COR-L47 (cell line): ENCODE data around the gene HELT.

ENCODE experiments used
- DNase-seq: peaks from one replicate; lab custom pipeline; 2025; lab: John Stamatoyannopoulos, UW

Gene HELT

DNA sequence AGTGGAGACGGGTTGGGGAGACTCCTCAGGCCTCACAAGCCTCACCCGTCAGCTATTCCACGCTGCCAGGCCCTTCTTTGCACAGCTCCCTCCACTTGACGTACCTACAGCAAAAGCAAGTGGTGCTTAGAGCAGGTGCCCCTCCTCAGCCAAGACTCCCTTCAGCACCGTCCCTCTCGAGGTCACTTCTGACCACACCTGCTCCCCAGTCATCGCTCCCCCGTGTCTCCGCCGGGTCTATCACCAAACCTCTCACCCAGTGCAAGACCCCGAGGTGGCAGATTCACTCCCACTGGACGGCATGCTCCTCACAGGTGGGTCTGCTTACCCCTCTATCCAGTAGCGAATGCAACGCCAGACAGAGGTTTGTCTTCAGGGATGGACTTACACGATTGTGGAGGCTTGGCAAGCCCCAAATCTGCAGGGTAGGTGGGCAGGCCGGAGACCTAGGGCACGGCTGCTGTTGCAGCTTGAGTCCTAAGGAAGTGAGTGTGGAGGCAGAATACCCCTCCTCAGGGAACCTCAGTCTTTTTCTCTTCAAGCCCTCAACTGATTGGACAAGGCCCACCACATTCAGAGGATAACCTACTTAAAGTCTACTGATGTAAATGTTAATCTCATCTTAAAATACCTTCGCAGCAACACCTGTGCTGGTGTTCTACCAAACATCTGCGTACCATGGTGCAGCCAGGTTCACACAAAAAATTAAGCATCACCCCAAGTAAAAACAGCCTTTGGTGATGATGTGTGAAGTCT lies 14.5 kb upstream of the HELT start:
- DNase-seq = no peak

DNA sequence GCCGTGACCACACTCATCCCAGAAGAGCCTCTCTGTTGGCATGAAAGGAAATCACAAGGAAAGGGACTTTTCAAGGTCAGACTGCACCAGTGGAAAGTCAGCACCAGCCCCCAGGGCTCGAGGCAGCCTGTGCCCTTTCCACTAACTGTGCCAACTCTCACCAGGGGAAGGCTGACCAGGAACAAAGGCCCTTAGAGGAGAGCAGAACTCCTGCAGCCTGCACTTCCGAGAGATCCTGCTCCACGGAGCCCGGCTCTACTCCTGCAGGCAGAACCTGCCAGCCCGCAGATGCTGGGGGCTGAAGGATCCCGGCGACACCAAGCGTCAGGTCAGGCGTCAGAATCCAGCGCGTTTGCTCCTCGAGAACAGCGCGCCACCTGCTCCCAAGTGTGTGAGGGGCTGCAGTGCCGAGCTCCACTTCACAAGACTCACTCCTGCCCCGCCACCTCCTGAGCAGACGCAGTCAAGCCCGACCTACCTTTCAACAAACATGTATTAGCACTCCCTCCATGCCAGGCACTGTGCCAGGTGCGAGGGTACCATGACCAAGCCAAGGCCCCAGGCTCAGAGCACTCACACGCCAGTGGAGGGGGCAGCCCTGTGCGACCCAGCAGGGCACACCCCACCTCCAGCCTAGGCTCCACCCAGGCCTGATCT lies 13.6 kb upstream of the HELT start:
- peak; percentile 72 for DNase-seq

DNA sequence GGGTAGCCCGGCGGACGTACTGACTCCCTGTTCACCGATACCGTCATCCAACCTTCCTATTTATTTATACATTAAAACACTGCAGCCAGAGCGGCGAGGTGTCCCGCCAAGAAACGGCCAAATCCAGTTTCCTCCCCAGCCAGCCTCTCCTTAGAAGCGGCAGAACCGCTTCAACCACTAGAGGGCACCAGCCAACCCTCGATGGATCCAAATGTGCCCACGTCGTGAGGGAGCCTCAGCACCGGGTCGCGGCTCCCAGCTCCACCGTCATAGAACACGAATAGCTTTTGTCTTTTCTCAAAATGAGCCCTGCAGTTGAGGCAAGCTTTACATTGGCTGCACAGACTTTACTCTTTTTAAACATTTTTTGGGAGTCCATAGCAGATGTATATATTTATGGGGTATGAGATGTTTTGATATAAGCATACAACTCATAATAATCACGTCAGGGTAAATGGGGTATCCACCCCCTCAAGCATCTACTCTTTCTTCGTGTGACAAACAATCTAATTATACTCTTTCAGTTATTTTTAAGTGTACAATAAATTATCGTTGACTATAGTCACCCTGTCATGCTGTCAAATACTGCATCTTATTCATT lies 13.0 kb upstream of the HELT start:
- DNase-seq = peak; percentile 74

DNA sequence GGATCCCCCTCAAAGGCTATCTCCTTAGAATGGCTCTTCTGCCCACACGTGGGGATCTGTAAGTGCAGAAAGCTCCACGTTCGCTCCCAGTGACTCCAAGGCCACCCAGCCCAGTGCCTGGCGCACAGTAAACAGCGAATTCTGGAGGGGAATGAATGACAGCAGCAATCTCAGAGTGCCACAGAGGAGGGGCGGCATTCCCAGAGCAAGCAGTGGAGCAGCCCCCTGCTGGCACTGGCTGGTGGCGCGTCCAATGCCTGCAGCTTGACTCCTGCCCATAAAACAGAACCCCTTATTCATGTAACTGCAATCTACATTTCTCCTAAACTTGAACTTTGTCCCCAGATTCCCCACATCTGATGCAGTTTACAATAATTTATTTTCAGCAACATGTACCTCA lies 6.9 kb upstream of the HELT start:
- DNase-seq = no peak

DNA sequence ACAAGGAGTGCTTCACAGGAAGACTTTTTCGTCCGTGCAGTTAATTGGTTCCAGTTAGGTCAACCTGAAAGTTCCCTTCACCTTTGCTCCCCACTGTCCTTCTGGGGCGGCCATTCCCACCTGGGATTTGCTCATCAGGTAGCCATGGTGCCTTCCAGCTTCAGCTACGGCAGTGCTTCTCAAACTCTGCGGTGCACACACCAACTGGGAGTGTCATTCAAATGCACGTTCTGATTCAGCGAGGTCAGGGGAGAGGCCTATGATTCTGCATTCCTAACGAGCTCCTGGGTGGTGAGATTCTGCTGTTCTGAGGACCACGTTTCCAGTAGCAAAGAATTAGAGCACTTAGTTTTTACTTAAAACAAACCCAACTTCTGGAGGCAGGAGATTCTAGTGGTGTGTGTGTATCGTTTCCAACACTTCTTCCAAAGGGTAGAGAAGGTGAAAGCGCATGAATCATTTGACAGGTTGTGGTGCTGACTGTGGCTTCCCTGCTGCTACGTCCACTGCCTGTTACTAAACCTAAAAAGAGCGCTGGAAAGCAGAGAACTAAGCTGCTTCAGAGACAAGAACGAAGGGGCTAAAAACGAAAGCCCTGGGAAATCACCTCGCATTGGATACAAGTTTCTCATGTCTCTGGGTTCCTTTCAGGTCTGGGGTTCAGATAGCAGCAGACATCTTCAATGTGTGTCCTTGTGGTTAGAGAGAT lies 4.7 kb upstream of the HELT start:
- DNase-seq = no peak

DNA sequence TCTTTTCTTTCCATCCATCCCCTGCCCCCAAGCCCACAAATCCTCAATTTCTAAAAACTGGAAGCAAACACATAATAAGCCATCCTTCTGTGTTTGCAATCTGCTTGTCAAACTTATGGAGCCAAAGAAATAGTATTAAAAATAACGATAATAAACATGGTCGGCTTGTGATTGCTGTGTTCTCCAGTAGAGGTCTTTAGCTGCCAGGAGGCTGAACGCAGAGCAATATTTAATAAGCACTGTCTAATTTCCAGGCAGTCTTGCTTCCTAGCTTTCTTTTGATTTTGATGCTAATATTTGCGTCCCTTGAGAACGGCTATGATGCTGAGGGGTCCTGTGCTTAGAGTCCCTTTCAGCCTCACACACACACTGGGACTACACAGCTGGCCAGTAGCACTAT lies 3.2 kb upstream of the HELT start:
- no peak for DNase-seq

DNA sequence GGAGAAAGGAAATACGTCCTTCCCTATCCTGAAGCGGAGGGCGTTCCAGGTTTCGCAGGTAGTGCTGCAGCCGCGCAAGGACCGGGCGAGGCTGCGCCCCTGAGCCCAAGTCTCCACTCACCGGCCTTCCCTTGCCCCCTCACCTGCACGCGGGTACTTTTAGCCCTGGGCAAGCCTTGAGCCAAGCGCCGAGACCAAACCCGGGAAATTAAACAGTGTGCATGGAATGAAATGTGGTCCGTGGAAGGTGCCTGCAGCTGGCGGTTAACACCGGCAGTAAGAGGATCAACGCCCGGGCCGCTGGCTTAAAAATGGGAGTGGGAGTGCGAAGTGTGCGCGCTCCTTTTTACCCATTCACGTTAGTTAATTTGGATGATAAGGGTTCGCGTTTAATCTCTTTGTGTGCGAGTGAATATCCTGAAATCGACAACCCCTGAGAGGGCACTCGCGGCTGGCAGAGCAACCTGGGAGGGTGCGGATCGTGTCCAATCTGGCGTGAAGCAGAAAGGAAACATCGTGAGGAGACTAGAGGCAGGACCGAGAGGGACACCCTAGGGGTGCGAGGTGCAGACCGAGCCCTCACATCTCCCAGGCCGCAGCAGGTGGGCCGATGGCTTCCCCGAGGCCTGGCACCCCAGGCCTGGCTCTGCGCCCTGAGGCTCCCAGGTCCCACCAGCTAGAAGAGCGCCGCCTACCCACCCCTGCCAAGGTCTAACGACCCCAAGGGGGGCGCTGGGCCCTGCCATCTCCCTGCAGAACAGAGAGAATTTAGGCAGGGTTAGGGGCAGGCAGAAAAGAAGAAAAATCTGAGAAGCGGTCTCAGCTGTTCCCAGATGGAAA lies 2.0 kb upstream of the HELT start:
- no peak for DNase-seq

DNA sequence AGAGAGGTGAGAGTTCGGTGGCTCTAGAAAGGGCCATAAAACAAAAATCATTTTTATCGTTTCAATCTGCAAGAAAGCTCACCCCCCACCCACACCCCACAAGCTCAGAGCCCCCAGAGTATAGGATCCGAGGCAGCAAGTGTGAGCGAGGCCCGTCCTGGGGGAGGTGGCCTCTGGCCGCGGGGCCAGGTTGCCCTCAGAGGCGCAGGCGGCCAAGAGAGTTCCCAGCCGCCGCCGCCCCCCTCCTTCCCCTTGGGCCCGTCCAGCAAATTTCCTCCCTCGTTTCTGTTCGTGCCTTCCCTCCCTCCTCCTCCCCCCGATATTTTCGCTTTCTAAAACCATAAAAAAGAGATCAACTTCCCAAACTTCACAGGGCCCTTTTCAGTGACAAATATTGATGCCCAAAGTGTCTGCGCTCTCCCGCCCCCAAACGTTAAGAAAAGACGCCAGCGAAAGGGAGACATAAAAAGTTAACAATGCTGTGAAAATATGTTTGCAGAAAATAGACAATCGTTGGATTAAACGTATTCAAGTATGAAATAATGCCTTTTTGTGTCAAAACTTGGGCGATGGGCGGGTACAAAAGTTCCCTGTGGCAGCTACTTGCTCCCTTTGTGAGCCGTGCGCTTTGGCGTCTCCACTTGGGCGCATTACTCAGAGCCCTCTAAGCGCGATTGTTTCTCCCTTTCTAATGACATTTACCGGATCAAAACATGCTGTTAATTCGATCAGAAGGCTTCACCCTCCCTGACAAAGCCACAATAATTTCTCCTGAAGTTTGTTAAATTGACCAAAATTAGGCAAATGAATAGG lies 1.1 kb upstream of the HELT start:
- no peak for DNase-seq

DNA sequence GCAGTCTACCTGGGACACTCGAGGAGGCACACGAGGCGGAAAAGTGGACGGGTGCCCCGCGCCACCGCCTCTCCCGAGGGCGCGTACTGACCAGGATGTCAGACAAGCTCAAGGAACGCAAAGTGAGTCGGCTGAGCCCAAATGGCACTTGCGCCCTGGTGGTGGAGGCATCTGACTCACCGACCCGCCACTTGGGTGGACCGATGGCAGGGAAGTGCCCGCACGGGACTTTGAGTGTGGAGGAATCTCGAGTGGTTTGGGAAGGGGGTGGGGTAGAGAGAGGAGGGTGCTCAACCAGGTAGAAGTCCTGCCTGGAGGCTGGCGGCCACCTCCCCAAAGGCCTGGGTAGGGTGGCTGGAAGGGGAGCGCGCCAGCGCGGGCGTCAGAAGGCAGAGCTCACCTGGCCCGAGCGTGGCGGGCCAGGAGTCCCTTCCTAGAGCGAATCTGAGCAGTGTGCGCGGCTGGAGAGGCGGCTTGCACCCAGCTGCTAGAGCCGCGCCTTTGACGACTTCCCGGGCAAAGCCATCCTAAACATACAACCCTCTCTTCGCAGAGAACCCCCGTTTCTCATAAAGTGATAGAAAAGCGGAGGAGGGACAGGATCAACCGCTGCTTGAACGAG lies 655 bp downstream of the HELT start:
- DNase-seq = no peak

DNA sequence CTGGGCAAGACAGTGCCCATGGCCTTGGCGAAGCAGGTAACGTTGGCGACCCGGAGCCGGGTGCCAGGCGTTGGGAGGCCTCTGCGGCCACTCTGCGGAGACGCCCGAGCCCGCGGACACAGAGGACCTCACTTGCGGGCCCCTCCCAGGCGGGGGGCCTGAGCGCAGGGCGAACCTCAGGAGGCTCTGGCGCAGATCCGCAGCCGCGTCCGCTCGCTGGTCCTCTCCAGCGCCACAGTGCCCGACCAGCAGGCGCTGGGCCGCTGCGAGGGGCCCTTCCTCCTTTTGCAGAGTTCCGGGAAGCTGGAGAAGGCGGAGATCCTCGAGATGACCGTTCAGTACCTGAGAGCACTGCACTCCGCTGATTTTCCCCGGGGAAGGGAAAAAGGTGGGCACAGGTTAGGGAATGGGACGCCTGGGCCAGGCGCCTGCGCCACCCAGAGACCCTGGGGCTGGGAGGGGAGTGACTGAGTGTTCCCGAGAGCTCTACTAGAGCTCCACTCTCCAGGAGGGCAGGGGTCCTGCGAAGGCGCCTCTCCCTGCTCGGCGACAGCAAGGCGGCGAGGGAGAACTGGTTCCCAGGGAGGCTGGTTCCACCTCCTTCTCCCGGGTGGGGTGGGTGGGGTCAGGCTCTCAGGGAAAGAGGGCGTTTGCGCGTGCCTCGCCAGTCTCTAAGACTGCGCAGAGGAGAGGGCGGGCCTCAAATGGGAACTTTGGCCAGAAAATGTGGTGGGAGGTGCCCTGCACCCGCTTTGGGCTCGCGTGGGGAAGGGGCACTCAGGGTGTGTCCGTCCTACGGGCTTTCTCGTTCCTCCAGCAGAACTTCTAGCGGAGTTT lies 1.4 kb downstream of the HELT start:
- peak; percentile 18 for DNase-seq

DNA sequence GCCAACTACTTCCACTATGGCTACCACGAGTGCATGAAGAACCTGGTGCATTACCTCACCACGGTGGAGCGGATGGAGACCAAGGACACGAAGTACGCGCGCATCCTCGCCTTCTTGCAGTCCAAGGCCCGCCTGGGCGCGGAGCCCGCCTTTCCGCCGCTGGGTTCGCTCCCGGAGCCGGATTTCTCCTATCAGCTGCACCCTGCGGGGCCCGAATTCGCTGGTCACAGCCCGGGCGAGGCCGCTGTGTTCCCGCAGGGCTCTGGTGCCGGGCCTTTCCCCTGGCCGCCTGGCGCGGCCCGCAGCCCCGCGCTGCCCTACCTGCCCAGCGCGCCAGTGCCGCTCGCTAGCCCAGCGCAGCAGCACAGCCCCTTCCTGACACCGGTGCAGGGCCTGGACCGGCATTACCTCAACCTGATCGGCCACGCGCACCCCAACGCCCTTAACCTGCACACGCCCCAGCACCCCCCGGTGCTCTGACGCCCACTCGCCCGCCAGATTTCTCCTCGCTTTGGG lies 2.1 kb downstream of the HELT start:
- DNase-seq = no peak

DNA sequence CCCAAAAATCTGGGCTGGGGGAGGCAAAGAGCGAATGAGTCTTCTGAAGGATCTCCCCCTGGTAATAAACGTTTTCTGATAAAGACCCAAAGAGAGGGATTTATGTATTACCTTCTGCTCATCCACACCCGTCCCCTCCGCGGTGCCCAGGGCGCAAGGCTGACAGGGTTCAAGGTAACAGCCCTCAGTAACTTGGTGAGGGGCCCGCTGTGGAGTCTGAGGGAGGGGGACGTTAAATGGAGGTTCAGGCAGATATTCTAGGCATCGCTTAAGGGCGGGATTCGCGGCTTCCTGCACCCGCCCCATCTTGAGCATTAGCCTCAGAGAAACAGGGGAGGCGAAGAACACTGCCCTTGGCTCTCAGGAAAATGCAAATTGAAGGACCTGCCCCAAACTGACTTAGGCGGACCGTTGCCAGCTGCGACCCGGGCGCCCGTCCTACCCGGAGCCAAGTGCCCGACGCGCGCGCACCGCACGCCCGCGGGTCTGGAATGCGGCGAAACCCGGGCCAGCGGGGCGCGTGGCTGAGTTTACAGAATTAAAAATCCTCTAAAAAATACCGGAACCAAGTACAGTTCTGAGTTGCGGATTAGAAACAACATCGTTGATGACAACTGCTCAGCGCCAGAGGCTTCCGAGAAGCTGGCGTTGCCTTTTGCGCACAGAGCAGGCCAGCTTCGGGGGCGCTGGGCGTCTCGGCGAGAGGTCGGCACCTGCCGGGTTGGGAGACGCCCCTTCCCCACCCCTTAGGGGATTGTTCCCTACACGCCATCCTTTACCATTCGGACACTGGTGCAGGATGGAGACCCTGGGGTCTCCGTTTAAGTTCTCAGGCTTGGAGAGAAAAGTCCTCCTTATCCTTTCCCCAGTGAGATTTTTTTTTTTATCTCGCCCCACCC lies 2.8 kb downstream of the HELT start:
- DNase-seq = no peak

DNA sequence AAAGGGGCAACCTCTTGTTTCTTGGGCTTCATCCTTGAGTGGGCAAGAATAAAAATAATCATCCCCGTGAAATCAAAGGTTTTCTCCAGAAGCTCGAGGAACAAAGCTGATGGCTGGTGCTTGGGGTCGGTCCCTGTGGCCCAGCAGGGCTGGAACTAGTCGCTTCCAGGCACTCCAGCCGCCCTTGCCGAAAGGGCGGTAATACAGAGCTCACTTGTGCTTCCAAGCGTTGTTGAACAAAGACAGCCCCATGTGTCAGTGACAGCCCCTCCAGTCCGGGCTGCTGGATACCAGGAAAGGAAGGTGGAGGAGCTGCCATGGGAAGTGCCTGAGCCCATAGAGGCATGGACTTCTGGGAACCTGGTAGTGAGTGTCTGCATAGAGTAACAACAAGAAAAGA lies 5.2 kb downstream of the HELT start:
- no peak for DNase-seq

DNA sequence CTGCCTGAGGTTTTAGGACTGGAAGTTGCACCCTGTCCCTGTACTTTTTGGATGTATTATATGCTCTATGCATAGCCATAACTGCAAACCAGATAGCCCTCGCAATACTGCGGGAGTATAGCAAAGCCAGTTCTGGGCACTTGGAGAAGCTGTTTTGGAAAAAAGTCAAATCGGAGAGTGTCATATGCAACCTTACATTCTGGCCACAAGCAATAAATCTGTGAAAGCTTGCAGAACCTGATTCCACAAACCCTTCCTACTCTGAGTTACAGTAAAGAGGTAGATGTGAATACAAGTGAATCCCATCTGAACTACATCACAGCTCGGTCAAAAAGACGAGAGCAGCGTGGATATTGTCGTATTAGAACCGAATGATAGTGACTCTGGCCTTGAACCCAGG lies 10.3 kb downstream of the HELT start:
- no peak for DNase-seq

DNA sequence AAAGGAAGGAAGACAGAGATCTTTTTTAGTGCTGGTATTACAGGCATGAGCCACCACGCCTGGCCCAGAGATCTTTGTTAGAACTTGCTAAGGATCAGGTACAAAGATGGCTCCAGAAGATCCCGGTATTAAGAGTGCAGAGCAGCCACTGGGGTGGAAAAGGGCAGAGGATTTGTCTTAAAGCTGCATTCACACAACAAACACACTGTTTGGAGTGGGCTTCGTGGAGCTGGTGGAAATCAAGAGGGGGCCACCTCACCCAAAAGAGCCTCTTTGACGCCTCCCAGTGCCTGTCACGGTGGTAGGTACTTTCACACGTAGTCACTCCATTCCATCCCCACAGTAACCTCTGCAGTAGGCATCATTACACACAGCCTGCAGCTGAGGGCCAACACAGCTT lies 13.3 kb downstream of the HELT start:
- DNase-seq = no peak

DNA sequence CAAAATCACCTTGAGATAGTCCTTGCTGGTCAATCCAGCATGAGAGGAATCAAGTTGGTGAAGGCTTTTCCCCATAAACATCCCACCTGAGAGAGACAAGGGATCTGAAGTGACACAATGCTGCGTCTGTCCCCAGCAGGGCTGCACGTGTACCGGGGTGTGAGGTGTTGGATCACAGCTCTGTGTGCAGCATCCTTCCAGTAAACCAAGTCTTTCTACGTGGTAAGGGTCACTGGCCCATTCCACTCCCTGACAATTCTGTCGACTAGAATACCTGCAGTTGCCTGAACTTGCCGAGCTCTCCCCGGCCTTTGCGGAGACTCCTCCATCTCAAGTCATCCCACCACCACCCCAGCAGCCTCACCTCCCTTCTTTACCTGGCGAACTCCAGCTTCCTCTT lies 14.8 kb downstream of the HELT start:
- DNase-seq = no peak

DNA sequence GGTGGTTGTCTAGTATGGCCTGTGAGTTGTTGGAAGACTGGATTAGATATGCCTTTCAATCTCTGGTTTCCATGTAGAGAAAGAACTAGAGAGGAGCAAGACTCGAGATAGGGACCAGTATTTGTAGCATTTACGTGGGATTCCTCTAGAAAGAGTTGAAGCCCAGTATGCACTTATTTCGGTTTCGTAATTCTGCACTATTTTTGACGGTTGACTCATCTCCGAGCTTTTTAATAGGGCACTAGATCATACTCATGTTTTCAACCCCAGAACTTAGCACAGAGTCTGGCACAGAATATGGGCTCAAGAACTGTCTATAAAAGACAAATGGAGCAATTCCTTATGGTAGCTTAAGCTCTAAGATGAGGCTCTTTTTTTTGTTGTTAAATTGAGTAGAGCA lies 15.7 kb downstream of the HELT start:
- DNase-seq = no peak

DNA sequence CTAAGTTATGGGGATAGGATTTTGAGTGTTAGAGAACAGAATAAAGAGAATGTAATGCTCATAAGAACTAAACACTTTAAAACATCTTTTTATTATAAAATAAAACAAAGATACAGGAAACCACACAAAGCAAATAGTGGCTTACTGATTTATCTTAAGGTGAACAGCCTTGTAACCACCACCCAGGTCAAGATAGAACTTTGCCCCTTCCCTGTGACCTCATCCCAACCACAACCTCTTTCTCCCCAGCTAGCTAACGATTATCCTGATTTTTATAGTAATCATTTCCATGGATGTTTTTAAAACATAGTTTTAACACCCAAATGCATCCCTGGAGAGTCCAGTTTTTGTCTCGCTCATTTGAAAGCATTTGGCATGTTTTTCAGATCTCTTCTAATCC lies 17.0 kb downstream of the HELT start:
- DNase-seq = no peak
